HG03571 (cell line): ENCODE measurements around the gene TARBP2.

Experiments used
- ATAC-seq: cut with Tn5 transposase; IDR thresholded peaks from one replicate; pipeline ENCODE4 v1.9.1; 2021; ENCODE audit not compliant: unreplicated experiment

Gene TARBP2

GRCh38 chr12:53493610-53494391 lies 7.3 kb upstream of the TARBP2 start:
- no peak for ATAC-seq

DNA sequence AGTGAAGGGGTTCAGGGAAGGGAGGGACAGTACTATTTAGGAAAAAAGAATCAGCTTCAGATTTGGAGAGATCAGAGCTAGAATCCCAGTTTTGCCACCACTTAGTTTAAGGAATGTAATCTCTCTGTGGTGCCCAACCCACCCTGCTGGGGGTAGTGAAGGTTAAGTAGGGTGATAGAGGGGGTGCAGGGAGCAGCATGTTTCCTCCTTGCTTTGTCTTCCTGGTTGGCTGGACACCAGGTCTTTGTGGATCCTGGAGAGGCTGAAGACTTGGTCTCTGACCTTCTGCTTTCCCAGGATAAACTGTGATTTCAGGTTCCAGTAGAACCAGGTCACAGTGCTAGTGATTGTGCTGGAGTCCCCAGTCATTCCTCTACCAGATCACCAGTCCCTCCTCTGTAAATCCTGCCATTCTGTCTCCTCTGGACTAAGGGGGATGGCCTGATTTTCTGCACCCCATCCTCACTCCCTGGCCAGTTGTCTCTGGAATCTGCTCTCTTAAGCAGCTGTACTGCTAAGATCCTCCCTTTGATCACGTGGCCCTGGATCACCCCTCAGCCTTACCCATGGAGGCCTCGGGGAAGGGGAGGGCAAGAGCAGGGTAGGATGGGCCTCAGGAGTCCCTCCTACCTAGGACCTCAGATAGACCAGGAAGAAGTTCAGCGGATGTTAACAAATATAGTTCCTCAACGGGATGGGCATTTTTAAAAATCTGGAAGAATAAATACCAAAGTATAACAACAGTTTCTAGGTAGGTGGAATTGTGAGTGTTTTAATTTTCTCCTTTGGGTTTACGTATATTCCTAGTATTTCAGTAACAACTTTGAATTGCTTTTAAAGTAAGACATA lies 5.0 kb upstream of the TARBP2 start:
- no peak for ATAC-seq

DNA sequence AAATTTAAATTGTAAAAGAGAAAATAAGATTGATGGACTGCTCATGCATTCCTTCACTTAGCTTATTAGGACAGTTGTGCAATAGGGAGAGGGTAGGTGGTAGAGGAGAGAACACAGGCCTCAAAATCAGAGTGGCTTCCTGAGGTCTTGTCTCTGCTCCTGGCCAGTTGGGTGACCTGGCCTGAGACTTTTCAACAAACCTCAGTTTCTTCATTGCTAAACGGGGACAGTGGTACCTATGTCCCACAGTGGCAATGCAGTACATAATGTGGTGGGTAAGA lies 4.4 kb upstream of the TARBP2 start:
- ATAC-seq = no peak

DNA sequence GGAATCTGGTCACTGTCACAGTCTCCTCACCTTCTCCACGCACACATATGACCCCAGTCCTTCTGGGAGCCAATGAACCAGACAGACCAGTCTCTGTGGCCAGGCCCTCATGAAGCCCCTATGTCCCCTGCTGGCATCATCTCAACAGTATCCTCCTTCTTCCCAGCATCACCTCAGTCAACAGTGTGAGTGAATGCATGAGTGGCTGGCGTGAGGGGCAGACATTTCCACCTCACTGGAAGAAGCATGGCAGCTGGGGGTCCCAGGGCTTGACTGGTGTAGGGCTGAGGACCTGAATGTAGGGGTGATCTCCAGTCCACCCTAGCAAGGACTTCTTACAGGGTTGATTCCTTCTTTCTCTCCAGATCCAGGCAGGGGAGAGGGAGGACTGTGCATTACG lies 3.6 kb upstream of the TARBP2 start:
- no peak for ATAC-seq

- ATAC-seq = no peak
These were observed 2.9 kb upstream of the TARBP2 start for GRCh38 chr12:53498235-53498630.

DNA sequence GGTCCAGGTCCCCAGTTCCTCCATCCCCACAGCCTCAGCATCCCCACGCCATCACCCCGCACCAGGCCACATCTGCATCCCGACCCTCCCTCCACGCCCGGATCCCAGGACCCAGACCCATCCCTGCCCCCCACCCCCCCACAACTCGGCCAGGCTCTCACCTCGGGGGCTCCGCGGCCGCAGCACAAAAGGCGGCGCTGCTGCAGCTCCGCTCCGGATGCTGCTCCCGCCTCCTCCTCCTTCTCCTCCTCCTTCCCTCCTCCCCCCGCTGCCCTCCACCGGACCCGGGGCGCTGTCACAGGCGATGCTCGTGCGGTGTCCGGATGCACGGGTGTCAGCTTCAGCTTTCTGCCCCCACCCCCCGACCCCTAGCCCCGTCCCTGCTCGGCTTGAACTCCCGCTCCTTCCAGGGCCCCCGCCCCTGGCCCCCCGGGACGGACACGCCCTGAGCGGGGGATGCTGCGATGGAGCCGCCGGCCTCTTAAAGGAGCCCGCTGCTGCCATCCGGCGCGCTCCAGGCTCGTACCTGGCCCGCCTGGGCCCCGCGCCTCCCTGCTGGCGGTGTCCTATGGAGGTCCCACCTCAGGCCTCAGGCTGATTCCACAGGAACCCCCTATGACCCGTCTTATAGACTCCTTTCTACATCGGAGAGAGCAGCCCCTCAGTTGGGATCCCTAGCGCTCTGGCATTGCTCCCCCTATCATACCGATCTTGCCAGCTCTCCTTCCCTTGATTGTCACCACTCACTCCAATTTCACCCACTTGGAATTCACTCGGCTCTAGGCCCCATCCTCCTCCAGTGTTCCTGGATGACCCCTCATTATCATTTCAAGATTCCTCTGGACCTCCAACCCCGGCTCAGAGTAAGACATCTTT lies 1.6 kb upstream of the TARBP2 start, which contains the start of gene MAP3K12:
TSS of gene MAP3K12 (minus strand) at position 193 of the 876 bp plus-strand sequence. CDS start 12,067 bp downstream, outside the sequence.
- ATAC-seq = no peak

- no peak for ATAC-seq
These were observed 824 bp upstream of the TARBP2 start for GRCh38 chr12:53500142-53500775.

- ATAC-seq = no peak
These were observed 615 bp downstream of the TARBP2 start for GRCh38 chr12:53501615-53502181.

- ATAC-seq = no peak
These were observed 1.2 kb downstream of the TARBP2 start for GRCh38 chr12:53502331-53502730.

GRCh38 chr12:53502983-53503728 lies 2.1 kb downstream of the TARBP2 start:
- no peak for ATAC-seq

DNA sequence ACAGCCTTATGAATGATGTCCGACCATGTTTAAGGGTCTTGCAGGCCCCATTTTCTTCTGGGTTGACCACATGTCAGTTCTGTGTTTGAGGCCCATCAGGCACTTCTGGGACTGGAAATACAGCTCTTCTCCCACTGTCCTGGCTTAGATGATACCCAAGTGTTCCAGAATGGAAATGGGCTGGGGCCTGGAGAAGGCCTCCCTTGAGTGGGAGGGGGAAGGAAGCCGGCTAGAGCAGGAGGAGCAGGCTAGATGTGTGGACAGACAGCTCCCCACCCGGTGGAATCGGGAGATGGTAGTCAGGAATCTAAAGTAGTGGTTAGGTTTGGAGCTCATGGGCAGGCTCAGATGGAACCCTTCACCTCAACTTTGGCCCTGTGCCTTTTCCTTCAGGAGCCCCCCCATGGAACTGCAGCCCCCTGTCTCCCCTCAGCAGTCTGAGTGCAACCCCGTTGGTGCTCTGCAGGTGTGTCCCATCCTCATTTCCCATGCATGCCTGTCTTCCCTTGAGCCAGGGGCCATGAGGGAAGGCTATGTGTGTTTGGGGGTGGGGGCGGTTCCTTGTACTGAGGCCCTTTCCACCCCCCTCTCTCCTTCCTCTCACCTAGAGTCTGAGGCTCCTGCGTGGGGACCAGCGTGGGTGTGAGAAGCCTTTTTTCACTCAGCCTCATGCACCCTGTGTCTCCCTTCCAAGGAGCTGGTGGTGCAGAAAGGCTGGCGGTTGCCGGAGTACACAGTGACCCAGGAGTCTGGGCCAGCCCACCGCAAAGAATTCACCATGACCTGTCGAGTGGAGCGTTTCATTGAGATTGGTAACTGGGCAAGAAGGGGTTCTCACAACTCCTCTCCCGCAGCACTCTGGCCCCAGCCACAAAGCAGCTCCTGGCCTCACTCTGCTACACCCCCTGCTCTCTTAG lies 3.2 kb downstream of the TARBP2 start:
- no peak for ATAC-seq

GRCh38 chr12:53505086-53505485 lies 4.0 kb downstream of the TARBP2 start:
- ATAC-seq = no peak

- ATAC-seq = no peak
These were observed 4.7 kb downstream of the TARBP2 start for GRCh38 chr12:53505555-53506449.

DNA sequence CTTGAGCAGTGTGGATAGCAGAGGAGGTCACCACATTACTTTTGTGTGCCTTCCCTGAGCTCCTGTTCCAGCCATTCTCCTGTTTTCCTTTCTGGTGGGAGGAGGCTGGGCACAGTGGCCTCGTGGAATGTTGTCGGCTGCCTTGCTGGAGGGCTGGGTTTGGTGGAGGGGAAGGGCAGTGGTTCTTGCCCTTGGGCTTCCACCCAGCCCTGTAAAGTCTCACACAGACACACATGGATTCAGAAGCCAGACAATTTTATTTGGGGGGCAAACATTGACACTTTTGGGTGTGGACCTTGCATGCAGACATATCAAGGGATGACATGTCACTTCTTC lies 5.3 kb downstream of the TARBP2 start:
- ATAC-seq = no peak

DNA sequence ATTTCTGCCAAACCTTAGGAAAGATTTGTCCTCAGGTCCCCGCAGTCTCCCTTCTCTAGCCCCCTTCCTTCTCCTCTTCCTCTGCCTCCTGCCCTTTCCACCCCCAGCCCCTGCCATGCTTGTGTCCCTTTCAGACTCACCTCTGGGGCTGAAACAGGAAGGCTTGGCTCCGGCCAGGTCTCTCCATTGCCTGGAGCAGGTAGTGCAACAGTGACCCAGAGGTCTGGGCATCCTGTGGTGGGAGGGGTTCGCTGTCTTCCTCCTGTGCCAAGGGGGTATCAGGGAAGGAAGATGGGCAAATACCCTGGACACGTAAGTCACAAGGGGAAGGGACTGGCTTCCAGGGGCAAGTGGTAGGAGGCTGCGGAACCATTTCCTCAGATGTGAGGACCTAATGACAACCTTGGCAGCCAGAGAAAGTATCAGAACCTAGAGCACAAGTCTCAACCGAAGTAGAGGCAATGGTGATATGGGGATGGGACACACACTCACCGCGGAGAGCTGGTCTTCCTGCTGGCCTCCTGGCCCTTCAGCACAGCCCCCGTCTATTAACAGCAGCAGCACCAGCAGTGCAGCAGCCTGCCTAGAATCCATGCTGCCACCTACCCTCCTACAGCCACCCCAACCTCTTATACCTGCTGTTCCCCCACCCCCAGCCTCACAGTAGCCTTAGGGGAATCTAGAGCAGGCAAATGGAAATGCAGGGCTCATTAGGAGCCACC lies 6.0 kb downstream of the TARBP2 start, which contains the start of gene NPFF:
TSS of gene NPFF (minus strand) at position 604 of the 722 bp plus-strand sequence. CDS start at position 594, 10 bp downstream.
- ATAC-seq = no peak

GRCh38 chr12:53507603-53507885 lies 6.5 kb downstream of the TARBP2 start:
- no peak for ATAC-seq

GRCh38 chr12:53508534-53509170 lies 7.6 kb downstream of the TARBP2 start:
- ATAC-seq = peak; percentile 81
